Epithelial cell of prostate (primary cell): Measurements from ENCODE around the gene CDKAL1.
A peak's percentile ranks its signal among the peaks of the same experiment; 100 is the strongest.
"Not testable (repeated sequence)": the region's sequence is repeated elsewhere in the genome, so short reads cannot be mapped to it uniquely, and the experiment has no call there.

Experiments
- DNase-seq: peaks from one replicate; pipeline ENCODE4 v3.0.0-alpha.2; 2011; ENCODE audit warnings: low read depth, low spot score
- H3K27ac ChIP-seq: fragments of 450-650 bp; 2 replicates; pipeline ENCODE4 v1.5.1; 2017; ENCODE audit warnings: mild to moderate bottlenecking

CDKAL1 gene

GRCh38 chr6:20583444-20583800, 49.2 kb downstream of the CDKAL1 start:
- no peak overlapping the region for H3K27ac ChIP-seq
- no peak for DNase-seq

- H3K27ac ChIP-seq: no peak overlapping the region
- DNase-seq: no peak
Observed at GRCh38 chr6:20584100-20584731, 50.0 kb downstream of the CDKAL1 start.

GRCh38 chr6:20589266-20589665, 55.0 kb downstream of the CDKAL1 start:
- peak overlapping the region; percentile 15 for H3K27ac ChIP-seq
- DNase-seq: no peak

- DNase-seq, H3K27ac ChIP-seq: not testable (repeated sequence)
Observed at GRCh38 chr6:20590476-20590875, 56.2 kb downstream of the CDKAL1 start.

GRCh38 chr6:20594299-20594853, 60.1 kb downstream of the CDKAL1 start:
- not testable (repeated sequence) for DNase-seq

GRCh38 chr6:20599302-20600051, 65.2 kb downstream of the CDKAL1 start:
- no peak overlapping the region for H3K27ac ChIP-seq
- no peak for DNase-seq

More at GRCh38 chr6:20594299-20594853, 60.1 kb downstream of the CDKAL1 start:
- H3K27ac ChIP-seq: not testable (repeated sequence)

- no peak overlapping the region for H3K27ac ChIP-seq
- DNase-seq: peak; percentile 8
Observed at GRCh38 chr6:20600831-20601230, 66.6 kb downstream of the CDKAL1 start.

- H3K27ac ChIP-seq: no peak overlapping the region
- DNase-seq: no peak
Observed at GRCh38 chr6:20604159-20604558, 69.9 kb downstream of the CDKAL1 start.

GRCh38 chr6:20605061-20605460, 70.8 kb downstream of the CDKAL1 start:
- no peak overlapping the region for H3K27ac ChIP-seq
- no peak for DNase-seq

- peak; percentile 3 for DNase-seq
Observed at GRCh38 chr6:20605581-20605980, 71.3 kb downstream of the CDKAL1 start.

GRCh38 chr6:20606831-20607230, 72.6 kb downstream of the CDKAL1 start:
- no peak overlapping the region for H3K27ac ChIP-seq
- no peak for DNase-seq

More at GRCh38 chr6:20605581-20605980, 71.3 kb downstream of the CDKAL1 start:
- no peak overlapping the region for H3K27ac ChIP-seq

- no peak overlapping the region for H3K27ac ChIP-seq
- DNase-seq: no peak
Observed at GRCh38 chr6:20608356-20608755, 74.1 kb downstream of the CDKAL1 start.

GRCh38 chr6:20608905-20609304, 74.6 kb downstream of the CDKAL1 start:
- no peak for DNase-seq
- no peak overlapping the region for H3K27ac ChIP-seq

- not testable (repeated sequence) for H3K27ac ChIP-seq, DNase-seq
Observed at GRCh38 chr6:20609924-20610323, 75.7 kb downstream of the CDKAL1 start.

GRCh38 chr6:20610636-20611370, 76.5 kb downstream of the CDKAL1 start:
- H3K27ac ChIP-seq: no peak overlapping the region
- DNase-seq: no peak

- DNase-seq, H3K27ac ChIP-seq: not testable (repeated sequence)
Observed at GRCh38 chr6:20617537-20617936, 83.3 kb downstream of the CDKAL1 start.

GRCh38 chr6:20620043-20620442, 85.8 kb downstream of the CDKAL1 start:
- no peak for DNase-seq
- H3K27ac ChIP-seq: no peak overlapping the region

GRCh38 chr6:20623761-20624160, 89.5 kb downstream of the CDKAL1 start:
- DNase-seq: no peak

GRCh38 chr6:20626165-20626564, 91.9 kb downstream of the CDKAL1 start:
- DNase-seq: no peak
- no peak overlapping the region for H3K27ac ChIP-seq

More at GRCh38 chr6:20623761-20624160, 89.5 kb downstream of the CDKAL1 start:
- H3K27ac ChIP-seq: no peak overlapping the region

- no peak for DNase-seq
- no peak overlapping the region for H3K27ac ChIP-seq
Observed at GRCh38 chr6:20629509-20629908, 95.3 kb downstream of the CDKAL1 start.

- H3K27ac ChIP-seq: no peak overlapping the region
- no peak for DNase-seq
Observed at GRCh38 chr6:20630136-20630535, 95.9 kb downstream of the CDKAL1 start.
